ENCODE data around the gene MORF4L1. TPM values are rescaled to one million over a fixed set of nuclear protein-coding genes. Genes with fewer than 3 reads are reported as not detected.

Gene MORF4L1
- total and polyA plus RNA-seq, 11 donors, result 162 to 549 (median 328) TPM

- Histone ChIP-seq H3K27me3 (no peaks in the 10 kb centered on the region), H3K36me3 (peaks cover 0 to 82% (median 62%) of the 10 kb centered on the region in 9 donors), H3K4me3 (no peak overlapping the region), H3K27ac (no peak overlapping the region), H3K4me1 (peaks cover 10 to 83% (median 65%) of the 10 kb centered on the region in 12 donors), H3K9me3 (no peaks in the 10 kb centered on the region)
- intact Hi-C loops (cut with DNase I), result no loop called here
- WGBS, 4 donors, result 65 to 86% (median 74%) methylated on average over 1 of the region's 1 CpG
- TF ChIP-seq POLR2A (IDR thresholded peaks at IDR 0.05), result no peak
- TF ChIP-seq CTCF (IDR thresholded peaks at IDR 0.05), result no peak
- DNase-seq (no peak), ATAC-seq (no peak)
Measured at GRCh38 chr15:78881681-78882080, 9.0 kb downstream of the MORF4L1 start.

- Histone ChIP-seq H3K9me3 (no peaks in the 10 kb centered on the region), H3K36me3 (peaks cover 0 to 99% (median 96%) of the 10 kb centered on the region in 9 donors), H3K27ac (no peak overlapping the region), H3K4me3 (no peak overlapping the region), H3K27me3 (no peaks in the 10 kb centered on the region), H3K4me1 (peaks cover 0 to 36% (median 7%) of the 10 kb centered on the region in 12 donors)
- intact Hi-C loops (cut with DNase I), result no loop called here
- ATAC-seq (no peak), DNase-seq (no peak)
- TF ChIP-seq CTCF (IDR thresholded peaks at IDR 0.05) (no peak), POLR2A (IDR thresholded peaks at IDR 0.05) (no peak)
- WGBS, 4 donors, result 76 to 80% (median 80%) methylated on average over 4 of the region's 4 CpGs
Measured at GRCh38 chr15:78889000-78889399, 16.3 kb downstream of the MORF4L1 start.

- intact Hi-C loops (cut with DNase I), result no loop called here
- Histone ChIP-seq H3K4me3 (no peak overlapping the region), H3K9me3 (no peaks in the 10 kb centered on the region), H3K4me1 (peaks cover 0 to 5% (median 0%) of the 10 kb centered on the region in 12 donors), H3K27me3 (no peaks in the 10 kb centered on the region), H3K36me3 (peaks cover 0 to 100% (median 100%) of the 10 kb centered on the region in 9 donors), H3K27ac (no peak overlapping the region)
- TF ChIP-seq CTCF (IDR thresholded peaks at IDR 0.05), result no peak
- 73 to 86% (median 77%) methylated on average over 2 of the region's 2 CpGs for WGBS, 4 donors
- DNase-seq, result no peak
- no peak for ATAC-seq
Measured at GRCh38 chr15:78893538-78893937, 20.8 kb downstream of the MORF4L1 start.

DNA sequence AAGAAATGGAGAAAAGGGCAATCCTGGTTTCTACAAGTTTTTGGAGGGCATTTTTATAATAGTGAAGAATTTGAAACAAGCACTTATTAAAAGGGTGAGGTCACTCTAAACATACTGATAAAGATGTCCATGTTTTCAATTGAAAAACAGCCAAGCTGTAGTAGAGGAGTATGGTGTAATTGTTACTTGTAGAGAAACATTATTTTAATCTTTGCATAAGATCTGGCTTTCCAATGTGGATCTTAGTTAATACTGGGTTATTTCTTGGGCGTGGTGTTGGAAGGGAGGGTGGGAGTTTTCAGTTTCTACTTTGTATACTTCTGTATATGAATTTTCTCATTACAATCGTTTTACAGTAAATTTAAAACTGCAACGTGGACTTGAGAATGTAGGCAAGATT, 22.8 kb downstream of the MORF4L1 start:
- Histone ChIP-seq H3K4me1 (no peaks in the 10 kb centered on the region), H3K36me3 (peaks cover 0 to 100% (median 100%) of the 10 kb centered on the region in 9 donors), H3K27me3 (no peaks in the 10 kb centered on the region), H3K4me3 (no peak overlapping the region), H3K27ac (no peak overlapping the region), H3K9me3 (no peaks in the 10 kb centered on the region)
- intact Hi-C loops (cut with DNase I), result no loop called here
- no peak for ATAC-seq
- WGBS, 4 donors, result 81 to 89% (median 86%) methylated on average over 3 of the region's 3 CpGs
- no peak for TF ChIP-seq CTCF (IDR thresholded peaks at IDR 0.05)
- no peak for TF ChIP-seq POLR2A (IDR thresholded peaks at IDR 0.05)
- no peak for DNase-seq

All from heart left ventricle (tissue), 16 donors.